NCI-H146 treated with DMSO at 0.1 percent for 48 hours (cell line): Measurements from ENCODE around the gene KIAA1614.

Experiments
- DNase-seq: peaks from one replicate; lab custom pipeline; 2025; ENCODE audit not compliant: unreplicated experiment; lab: John Stamatoyannopoulos, UW

Gene KIAA1614, protein sequence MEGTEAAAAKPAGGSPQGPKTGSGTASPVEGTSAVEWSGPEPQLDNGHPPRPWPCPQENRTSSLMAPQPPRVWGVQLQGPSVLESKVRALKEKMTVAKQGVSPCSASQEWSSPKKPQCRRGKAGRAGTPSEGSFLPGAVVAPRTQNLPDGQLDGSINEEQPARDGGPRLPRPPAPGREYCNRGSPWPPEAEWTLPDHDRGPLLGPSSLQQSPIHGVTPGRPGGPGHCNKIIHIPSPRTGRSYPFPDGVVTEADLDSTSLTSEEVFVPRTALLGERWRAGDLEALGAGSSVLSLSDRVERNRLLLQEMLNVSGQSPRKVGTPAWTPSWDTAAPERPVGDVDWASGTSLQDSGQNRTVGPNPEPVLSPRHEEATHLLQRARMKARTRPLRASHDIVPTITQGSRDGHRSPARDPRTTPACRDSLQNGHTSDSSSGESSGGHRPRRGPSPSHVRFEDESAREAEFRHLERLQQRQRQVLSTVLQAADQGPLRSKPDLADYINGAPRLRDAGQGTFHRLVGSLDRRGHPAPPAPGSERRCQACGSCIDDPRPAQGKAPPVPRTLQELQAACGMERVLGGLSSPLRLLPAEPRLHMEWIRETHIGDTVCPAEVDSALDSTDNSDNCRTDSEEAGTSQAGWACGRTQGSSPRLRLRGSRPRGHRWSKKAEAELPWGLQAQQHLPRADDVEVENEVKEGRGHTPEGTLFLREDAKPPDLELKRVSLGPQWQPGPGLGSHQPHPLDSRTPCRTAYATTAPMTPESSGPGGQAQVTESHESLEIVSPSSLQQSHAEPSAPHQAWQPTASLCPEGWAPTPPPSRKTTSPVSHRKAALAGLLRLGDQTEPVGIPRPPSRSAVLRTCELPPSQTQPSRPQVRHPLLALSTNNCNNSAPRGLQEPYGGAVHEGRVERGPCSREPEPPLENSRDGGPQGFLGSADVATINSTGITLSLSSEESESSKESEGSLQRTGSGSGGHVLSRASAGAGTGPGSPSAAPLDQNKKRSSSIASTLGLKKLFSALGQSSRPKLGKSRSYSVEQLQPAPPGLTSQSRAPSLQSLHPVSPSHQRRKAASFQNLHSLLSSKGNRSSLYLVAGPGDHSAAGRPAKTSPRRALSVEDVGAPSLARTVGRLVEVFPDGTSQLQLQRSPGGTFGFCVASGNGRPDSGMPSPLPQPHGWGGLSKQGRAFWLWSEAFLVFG

DNA sequence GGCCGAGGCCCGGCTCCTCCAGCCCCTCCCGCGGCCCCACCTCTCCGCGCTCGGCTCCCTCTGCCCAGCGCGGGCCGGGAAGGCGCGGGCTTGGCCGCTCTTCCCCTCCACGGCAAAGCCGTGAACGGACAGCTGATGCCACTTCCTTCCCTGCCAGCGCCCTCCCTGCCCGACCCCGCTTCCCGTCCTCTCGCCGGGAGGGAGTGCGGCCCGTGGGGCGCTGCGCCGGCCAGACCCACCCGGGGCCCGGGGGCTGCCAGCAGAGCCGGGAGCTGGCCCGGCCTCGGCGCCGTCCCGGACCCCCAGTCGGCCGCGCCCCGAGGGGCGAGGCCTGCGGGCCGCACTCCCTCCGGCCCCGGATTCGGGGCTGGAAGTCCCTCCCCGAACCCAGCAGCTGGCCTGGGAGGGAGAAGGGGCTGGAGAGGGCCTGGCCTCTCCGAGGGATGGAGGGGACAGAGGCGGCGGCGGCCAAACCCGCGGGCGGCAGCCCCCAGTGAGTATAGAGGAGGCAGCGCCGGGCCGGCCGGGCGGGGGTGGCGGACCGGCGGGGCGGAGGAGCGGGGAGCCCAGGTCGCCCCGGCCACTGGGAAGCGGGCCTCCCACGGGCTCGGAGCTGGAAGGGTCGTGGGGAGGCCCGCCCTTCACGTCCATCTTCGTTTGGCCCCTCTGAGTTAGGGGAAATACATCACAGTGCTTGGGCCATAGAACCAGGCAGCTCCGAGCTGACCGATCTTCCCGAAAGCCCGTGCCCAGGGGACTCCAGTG is at the start of gene KIAA1614:
TSS of gene KIAA1614 (plus strand) at position 97 of the 765 bp plus-strand sequence. CDS start at position 444, 347 bp downstream.
- DNase-seq: peak; percentile 26

DNA sequence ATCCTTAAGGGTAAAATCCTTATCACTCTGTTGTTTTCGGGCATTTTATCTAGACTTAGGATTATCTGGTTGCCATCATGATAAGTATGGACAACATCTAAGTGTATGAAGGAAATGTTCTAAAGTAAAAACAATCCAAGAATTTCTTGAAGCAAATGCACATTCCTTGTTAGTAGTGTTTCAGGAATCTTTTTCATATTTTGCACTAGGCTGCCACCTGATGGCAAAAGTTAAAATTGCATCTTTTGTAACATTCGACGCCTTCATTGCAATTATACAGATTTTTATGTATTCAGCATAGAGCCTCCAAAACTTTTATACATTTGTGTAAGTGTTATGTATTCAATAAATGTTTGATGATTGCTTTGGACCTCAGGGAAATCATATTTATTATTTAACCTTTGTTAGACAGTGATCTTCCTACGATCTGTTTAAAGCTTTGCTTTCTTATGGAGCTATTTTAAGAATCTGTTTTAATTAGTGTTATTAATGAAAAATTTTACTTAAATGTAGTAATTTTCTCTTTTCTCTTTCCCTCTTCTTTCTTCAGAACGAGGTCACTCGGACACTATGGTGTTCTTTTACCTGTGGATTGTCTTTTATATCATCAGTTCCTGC is 49.4 kb upstream of the KIAA1614 start:
- peak; percentile 13 for DNase-seq

DNA sequence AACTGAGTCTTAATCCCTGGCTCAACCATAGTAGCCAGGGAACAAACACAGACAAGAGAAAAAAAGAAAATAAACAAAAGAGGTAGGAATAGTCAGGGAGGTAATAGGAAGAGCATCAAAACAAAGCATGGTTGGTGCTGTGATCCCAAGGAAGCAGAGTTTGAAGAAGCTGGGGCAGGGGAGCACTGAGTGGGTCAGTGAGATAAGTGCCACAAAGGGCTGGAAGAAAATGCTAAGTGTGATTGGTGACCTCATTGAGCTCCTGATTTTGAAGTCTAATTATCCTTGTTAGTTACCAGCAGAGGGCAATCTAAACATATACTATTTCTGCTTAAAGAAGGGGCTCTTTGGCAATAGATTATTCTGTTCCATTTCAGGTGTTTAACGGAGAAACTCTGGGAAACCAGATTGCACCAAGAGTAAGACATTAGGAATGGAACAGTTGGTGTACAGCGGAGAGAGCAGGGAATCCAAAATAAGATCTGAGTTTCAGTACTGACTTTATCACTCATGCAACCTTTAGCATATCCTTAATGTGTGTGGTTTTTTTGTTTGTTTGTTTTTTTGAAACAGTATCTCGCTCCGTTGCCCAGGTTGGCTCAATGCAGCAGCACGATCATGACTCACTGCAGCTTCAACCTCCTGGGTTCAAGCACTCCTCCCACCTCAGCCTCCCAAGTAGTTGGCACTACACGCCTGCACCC is 30.7 kb upstream of the KIAA1614 start:
- DNase-seq: peak; percentile 40

DNA sequence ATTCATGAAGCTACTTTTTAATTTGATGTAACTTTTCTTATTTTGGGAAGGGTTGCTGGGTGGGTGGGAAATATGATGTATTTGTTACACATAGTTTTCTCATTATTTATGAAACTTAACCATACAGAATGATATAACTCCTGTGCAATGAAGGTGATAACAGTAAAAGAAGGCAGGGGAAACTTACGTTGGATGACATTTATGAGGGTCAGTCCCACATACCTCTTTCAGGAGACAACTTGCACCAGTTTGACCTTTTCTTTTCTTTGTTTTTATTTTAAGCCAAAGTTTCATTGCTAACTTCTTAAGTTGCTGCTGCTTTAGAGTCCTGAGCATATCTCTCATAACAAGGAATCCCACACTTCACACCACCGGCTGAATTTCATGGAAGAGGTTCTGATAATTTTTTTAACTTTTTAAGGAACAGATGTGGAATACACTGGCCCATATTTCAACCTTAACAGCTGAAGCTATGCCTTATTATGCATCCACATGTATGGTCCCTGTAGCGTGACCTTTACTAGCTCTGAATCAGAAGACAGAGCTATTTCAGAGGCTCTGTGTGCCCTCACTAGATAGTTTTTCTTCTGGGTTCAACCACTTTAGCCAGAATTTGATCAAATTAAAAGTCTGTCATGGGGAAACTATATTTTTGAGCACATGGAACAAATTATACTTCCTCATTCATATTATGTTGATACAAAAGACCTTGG is 28.0 kb upstream of the KIAA1614 start:
- DNase-seq: no peak

DNA sequence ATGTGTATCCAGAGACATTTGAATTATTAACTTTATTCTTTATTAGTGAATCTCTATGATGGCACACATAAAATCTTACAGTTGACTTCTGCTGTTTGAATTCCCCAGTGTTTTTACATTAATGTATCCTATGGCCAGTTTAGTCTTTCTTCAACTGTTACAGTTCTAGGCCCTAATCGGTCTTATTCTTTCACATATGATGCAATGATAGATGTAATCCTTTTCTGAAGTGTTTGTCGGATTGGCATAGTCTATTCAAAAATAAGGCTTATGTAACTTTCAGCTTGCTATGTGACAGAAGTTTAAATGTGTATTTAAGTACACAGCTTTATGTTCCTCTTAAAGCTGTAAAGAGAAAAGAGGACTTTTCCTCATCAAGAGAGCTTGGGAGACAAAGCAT is 26.4 kb upstream of the KIAA1614 start:
- DNase-seq: no peak

DNA sequence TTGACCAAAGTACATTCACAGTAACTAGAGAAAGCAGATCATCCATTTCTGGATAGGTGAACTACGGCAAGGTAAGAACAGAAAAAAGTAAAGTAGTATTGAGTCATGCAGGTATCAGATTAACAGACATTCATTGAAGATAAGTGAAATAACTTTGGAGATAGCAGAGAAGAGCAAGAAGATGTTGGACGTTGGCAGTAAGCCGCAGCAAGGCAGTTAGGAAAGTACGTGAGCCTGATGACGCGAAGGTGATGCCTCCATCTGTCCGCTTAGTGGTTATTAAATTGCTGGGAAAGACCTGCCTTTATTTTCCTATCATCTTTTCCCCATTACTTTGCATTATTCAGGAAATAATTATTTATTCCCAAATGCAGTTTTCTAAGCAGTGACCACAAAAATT is 24.9 kb upstream of the KIAA1614 start:
- DNase-seq: no peak

DNA sequence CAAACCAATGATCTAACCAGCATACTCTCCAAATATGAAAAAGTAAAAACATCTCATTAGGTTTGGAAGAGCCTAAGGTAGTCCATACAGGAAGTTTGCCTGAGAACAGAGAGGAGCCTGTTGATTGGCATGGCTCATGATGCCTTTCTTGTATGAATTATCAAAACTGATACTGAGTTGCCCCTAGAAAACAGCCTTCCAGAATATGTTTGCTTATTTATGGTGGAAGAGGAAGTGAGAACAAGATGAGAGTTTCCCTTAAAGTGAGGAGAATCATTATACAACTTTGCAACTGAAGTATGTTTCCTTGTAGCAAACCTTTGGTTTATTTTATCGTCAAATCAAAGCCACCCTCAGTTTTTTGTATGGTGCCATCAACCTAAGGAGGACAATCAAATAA is 23.8 kb upstream of the KIAA1614 start:
- no peak for DNase-seq

DNA sequence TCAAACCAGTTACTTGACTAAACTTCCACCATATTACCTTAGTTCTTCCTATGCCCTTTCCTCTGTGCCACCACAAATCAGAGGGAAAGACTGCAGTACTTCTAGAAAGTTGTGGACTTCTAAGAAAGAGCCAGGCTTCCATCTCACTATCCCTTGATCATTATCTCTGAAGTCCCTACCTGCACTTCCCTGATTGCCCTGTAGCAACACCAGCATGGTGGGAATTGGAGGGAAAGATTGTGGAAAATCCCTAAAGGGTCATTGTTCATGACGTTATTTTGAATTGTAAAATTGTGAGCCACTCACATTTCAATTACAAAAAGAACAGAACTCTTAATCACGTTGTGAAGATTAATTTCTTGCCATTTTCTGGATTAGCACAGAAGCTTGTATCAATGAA is 23.4 kb upstream of the KIAA1614 start:
- DNase-seq: no peak

DNA sequence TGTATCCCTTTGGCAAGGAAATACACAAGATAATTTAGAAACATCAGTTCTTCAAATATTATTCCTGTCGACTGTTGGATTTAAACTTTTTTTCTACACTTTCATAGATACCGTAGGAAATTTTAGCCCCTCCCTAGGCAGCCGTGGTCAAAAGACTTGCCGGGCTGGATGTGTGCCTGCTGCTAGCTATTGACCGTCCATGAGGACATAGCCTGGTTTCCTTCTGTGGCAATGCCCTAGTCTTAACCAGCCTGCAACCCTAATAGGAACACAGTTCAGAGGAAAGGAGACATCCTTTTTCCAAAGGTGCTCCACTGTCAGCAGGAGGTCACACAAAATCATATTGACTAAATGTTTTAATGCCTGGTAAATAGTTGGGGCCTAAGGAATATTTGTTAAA is 20.4 kb upstream of the KIAA1614 start:
- DNase-seq: no peak

DNA sequence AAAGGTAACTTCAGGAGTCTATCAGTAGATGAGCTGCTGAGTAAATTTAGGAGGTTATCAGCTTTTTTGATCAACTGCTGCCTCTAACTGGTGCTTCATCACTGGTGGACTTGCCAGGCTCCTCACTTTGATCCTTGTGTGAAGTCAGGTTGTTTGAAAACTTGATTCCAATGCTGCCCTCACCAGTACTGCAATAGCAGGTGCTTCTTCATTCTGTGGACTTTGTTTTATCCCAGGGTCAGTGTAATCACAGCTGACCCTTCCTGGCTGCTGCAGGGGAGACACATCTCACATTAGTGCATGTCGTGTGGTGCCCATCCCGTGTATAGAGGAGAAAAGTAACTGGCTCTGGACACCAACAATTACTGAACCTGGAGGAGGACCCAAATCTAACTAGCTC is 20.0 kb upstream of the KIAA1614 start:
- DNase-seq: no peak

DNA sequence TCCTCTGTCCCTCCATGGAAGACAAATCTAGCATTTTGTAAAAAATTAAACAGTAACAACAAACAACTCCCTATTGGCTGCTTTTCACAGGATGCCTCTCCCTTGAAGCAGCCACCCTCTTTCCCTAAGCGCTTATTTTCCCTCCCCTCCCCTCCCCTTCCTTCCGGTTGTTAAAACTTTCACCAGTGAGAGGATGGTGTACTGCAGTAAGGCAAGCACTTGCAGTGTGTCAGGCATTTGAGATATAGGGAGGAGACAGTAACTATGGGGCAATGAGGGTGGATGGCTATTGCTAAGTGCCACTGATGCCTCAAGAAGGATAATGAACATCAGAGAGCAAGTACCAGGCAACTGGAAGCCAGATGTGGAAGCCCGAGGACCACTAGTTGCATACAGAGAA is 19.1 kb upstream of the KIAA1614 start:
- DNase-seq: no peak

DNA sequence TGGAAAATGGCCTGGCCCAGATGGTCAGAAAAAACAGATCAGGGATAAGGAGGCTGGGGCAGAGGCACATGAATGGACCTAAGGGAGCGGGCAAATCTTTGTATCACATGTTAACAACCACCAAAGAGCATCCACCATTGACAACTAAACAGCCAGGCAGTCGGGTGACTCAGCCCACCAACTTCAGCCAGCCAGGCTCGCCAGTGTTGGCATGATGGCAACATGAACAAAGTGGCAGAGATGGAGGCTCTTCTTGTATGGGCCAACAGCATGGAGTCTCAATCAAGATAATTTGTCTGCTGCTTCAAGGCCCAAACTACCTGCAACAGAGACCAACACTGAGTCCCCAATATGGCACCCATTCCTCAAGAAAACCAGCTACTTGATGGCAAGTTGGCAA is 16.5 kb upstream of the KIAA1614 start:
- DNase-seq: no peak

DNA sequence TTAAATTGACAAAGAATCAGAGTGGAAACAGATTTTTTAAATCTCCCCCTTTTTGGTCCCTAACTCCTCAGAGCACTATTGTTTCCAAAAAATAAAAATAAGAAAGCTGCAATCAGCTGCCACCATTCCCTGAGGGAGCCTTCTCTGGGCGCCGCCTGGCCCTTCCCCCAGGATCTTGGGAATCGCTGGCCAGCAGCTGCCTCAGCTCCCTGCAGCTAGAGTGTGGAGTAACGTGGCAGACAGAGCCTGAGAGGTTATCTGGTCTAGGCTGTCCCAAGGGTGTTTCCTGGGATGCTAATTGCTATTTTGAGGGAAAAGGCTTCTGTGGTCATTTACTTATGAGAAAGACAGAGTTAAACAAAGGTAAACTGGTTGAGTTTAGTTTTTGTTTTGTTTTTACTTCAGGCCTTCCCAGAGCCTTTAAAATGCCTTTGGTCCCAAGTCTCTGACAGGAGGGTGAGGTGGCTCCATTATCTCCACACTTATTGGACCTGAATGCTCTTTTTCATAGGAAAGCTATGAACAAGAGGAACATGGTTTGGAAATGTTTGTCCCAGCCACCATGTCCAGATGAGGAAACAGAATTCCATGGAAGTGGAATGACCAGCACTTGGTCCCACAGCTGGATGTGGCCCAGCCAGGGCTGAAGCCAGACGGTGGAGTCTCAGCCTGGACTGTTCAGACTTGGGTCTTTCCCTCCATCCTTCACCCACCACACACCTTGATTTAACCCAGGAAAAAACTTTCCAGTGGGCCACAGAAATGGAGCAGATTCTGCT is 14.1 kb upstream of the KIAA1614 start:
- no peak for DNase-seq

DNA sequence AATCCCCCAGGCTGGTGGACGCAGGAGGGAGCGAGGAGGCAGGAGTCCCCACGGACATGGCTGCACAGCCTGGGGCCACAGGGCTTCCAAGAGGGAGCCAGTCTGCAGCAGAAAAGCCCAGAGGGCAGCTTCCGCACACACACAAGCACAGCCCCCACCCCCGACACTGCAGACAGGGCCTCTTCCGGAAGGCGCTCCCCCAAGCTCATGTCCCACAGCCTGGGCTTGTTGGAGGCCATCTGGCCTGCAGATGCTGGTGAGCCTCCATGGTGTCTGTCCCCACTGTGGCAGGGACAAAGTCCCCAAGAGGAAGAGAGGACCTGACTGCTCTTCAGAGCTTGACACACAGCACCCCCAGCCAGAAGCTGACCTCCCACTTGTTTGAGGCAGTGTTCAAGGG is 13.4 kb upstream of the KIAA1614 start:
- no peak for DNase-seq

DNA sequence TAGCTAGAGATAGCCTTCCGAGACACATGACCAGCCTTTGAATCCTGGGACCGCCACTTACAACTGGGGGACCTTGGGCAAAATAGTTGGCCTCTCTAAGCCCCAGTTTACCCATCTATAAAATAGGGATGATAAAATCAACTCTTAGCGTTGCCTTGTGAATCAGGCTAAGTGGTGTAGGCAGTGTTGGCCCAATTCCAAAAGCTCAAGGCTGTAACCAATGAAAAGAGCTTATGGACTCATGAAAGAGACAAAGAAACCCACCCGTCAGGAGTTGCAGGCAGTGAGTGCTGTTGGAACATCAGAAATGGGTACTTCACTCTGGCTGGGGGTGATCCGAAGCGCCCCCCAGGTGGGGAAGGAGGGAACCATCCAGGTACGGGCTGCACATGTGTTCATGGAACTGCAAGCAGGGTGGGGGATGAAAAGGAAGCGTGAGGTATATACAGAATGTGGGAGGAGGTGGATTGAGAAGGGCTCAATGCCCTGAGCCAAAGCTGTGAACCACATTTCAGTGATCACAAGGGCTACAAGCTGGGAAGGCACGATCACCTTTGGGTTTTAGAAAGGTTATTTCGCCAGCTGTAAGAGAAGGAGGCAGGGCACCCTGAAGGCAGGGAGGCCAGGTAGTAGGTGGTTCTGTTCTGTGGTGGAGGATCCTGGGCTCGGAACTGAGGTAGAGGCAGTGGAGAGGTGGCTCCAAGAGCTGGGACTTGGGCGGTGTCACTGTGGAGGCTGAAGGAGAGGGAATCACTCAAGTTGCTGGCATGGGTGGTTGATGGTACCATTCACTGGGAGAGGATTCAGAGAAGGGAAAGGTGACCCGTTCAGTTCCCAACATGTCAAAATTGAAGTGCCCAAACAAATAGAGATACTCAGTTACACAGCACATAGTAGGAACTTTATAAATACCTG is 11.4 kb upstream of the KIAA1614 start:
- DNase-seq: no peak

DNA sequence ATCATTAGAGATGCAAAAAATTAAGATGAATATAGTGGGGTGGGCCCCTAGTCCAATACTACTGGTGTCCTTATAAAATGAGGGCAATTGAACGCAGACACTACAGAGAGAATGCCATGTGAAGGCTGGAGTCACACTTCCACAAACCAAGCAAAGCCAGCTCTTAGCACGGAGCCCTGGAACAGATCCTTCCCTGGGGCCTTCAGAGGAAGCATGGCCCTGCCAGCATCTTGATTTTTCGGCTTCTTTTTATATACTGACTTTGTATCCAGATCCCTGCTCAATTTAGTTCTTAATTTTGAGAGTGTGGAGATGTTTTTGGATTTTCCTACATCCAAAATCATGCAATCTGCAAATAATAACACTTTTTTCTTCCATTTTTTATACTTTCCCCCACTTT is 10.2 kb upstream of the KIAA1614 start:
- DNase-seq: no peak

DNA sequence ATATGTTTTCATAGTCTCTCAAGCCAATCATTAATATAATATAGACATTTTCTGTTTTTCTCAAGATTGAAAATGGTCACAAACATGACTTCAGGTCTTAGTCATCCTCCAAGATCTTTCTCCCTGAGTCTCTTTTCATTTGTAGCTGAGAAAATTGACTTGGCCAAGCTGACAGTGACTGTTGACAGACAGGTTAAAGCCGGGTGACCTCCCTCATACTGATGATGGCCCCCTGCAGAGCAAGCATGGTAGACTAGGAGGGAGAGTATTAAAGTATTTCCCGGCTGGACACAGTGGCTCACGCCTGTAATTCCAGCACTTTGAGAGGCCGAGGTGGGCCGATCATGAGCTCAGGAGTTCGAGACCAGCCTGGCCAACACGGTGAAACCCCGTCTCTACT is 6.8 kb upstream of the KIAA1614 start:
- no peak for DNase-seq
